ENCODE measurements around the gene CCDC159. TPM values are rescaled to one million over a fixed set of nuclear protein-coding genes. Genes with fewer than 3 reads are reported as not detected.

Gene CCDC159
- total and polyA plus RNA-seq, 2 donors (not counting 1 experiment from before 2014, with no cell fraction given), result 57.5 to 128 TPM

DNA sequence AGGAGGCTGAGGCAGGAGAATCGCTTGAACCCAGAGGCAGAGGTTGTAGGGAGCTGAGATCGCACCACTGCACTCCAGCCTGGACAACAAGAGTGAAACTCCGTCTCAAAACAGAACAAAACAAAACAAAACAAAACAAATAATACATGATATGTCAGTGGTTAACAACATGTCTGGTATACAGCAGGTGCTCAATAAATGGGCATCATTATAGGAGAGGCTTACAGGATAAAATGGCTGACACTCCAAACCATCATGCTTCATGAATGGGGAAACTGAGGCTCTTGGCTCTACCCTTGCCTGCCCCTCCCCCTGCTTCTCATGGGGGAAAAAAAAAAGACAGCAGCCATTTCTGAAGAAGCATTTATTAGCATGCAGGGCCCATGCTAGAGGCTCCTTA lies 3.9 kb upstream of the CCDC159 start:
- Histone ChIP-seq H4K20me1 (ENCODE audit: control insufficient read depth, insufficient read depth, low read length, poor library complexity, severe bottlenecking) (no peaks in the 10 kb centered on the region), H3K9me3 (ENCODE audit: control extremely low read depth in 1 of 3, control insufficient read depth in 2 of 3, insufficient read depth in 1 of 3, low read length in 2 of 3) (no peaks in the 10 kb centered on the region), H3K4me2 (replicated peaks; ENCODE audit: low read depth, low read length, poor library complexity, severe bottlenecking) (no peak overlapping the region), H3K27ac (ENCODE audit: low read length in 2 of 2) (no peak overlapping the region), H3K36me3 (replicated peaks in 1 of 2; ENCODE audit: control extremely low read depth in 1 of 2, control insufficient read depth in 1 of 2, extremely low read depth in 1 of 2, insufficient read depth in 2 of 2, low read length in 1 of 2) (peaks cover 2 to 4% of the 10 kb centered on the region in 2 experiments), H2AFZ (ENCODE audit: insufficient read depth, low read depth, low read length, poor library complexity, severe bottlenecking) (no peak overlapping the region), H3K4me1 (ENCODE audit: control insufficient read depth in 2 of 2, insufficient read depth in 2 of 2, low read length in 2 of 2) (peaks cover 21 to 36% of the 10 kb centered on the region in 2 donors), H3K27me3 (replicated peaks in 1 of 4; ENCODE audit: control extremely low read depth in 1 of 4, control insufficient read depth in 3 of 4, insufficient read depth in 4 of 4, low read length in 3 of 4) (no peaks in the 10 kb centered on the region), H3K9ac (ENCODE audit: low read length) (no peak overlapping the region), H3K79me2 (ENCODE audit: control insufficient read depth, insufficient read depth, low read length) (peaks cover 4% of the 10 kb centered on the region), H3K4me3 (ENCODE audit: control extremely low read depth in 1 of 5, extremely low read depth in 1 of 5, insufficient read depth in 1 of 5, low read depth in 2 of 5, low read length in 4 of 5) (no peak overlapping the region)
- ATAC-seq (ENCODE audit: low read depth), result no peak
- WGBS (ENCODE audit: insufficient coverage), result 100% methylated on average over 1 of the region's 3 CpGs
- intact Hi-C loops (cut with micrococcal nuclease), result no loop called here
- peak; percentile 4 for DNase-seq
- Mint-ChIP-seq H3K9me3 (ENCODE audit: insufficient read depth) (no peaks in the 10 kb centered on the region), H3K27me3 (no peaks in the 10 kb centered on the region), H3K27ac (no peak overlapping the region), H3K4me1 (peaks cover 44% of the 10 kb centered on the region), H3K4me3 (no peak overlapping the region)
- CTCF ChIA-PET, result no interaction called here
- TF ChIP-seq EZH2 (IDR thresholded peaks at IDR 0.05; ENCODE audit: borderline replicate concordance, insufficient read depth, low read depth, low read length, poor library complexity, severe bottlenecking), result no peak
- TF ChIP-seq, protein P1, sequence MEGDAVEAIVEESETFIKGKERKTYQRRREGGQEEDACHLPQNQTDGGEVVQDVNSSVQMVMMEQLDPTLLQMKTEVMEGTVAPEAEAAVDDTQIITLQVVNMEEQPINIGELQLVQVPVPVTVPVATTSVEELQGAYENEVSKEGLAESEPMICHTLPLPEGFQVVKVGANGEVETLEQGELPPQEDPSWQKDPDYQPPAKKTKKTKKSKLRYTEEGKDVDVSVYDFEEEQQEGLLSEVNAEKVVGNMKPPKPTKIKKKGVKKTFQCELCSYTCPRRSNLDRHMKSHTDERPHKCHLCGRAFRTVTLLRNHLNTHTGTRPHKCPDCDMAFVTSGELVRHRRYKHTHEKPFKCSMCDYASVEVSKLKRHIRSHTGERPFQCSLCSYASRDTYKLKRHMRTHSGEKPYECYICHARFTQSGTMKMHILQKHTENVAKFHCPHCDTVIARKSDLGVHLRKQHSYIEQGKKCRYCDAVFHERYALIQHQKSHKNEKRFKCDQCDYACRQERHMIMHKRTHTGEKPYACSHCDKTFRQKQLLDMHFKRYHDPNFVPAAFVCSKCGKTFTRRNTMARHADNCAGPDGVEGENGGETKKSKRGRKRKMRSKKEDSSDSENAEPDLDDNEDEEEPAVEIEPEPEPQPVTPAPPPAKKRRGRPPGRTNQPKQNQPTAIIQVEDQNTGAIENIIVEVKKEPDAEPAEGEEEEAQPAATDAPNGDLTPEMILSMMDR (IDR thresholded peaks at IDR 0.05), result no peak
- POLR2A ChIA-PET, result interaction anchor here (0.7 kb wide), 1 partner anchor 39 kb away, joined by 3 read pairs; no protein-coding TSS in a partner anchor

DNA sequence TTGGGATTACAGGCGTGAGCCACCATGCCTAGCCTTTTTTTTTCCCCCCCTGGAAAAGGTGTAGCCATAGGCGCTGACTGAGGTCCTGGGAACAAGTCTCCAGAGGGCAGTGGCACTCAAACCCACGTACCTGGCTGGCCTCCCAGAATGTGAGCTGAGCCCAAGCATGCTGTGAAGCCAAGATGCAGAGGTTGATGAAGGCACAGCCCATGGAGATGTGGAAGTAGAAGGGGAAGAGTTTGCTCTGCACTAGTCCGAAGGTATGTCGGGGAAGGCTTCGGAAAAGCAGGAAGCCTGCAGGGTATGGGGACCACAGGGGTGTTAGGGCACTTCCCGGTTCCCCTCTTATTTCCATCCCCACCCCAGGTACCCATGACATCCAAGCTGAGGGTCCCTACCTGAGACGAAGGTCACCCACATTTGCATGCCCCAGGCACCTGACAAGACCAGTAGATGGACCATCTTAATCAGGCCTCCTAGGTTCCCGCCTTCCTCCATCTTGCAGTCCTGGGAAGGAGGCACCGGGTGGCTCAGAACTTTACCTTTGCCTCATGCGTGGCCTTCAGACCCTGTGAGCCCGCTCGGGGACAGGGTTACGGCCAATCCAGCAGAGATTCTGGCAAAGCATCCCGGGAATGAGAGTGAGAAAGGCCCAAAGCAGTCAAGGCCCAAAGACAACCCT lies 1.1 kb upstream of the CCDC159 start:
- Histone ChIP-seq H3K4me1 (ENCODE audit: control insufficient read depth in 2 of 2, insufficient read depth in 2 of 2, low read length in 2 of 2) (peaks cover 11 to 20% of the 10 kb centered on the region in 2 donors), H2AFZ (ENCODE audit: insufficient read depth, low read depth, low read length, poor library complexity, severe bottlenecking) (peak overlapping the region; percentile 86), H3K36me3 (replicated peaks in 1 of 2; ENCODE audit: control extremely low read depth in 1 of 2, control insufficient read depth in 1 of 2, extremely low read depth in 1 of 2, insufficient read depth in 2 of 2, low read length in 1 of 2) (peaks cover 2% of the 10 kb centered on the region in 2 experiments), H3K4me3 (ENCODE audit: control extremely low read depth in 1 of 5, extremely low read depth in 1 of 5, insufficient read depth in 1 of 5, low read depth in 2 of 5, low read length in 4 of 5) (peak overlapping the region; percentile 58 to 97 (median 94)), H3K27ac (ENCODE audit: low read length in 2 of 2) (no peak overlapping the region), H3K9ac (ENCODE audit: low read length) (peak overlapping the region; percentile 96), H3K27me3 (replicated peaks in 1 of 4; ENCODE audit: control extremely low read depth in 1 of 4, control insufficient read depth in 3 of 4, insufficient read depth in 4 of 4, low read length in 3 of 4) (no peaks in the 10 kb centered on the region), H4K20me1 (ENCODE audit: control insufficient read depth, insufficient read depth, low read length, poor library complexity, severe bottlenecking) (no peaks in the 10 kb centered on the region), H3K4me2 (replicated peaks; ENCODE audit: low read depth, low read length, poor library complexity, severe bottlenecking) (peak overlapping the region; percentile 82), H3K79me2 (ENCODE audit: control insufficient read depth, insufficient read depth, low read length) (peaks cover 4% of the 10 kb centered on the region), H3K9me3 (ENCODE audit: control extremely low read depth in 1 of 3, control insufficient read depth in 2 of 3, insufficient read depth in 1 of 3, low read length in 2 of 3) (peaks cover 0 to 13% (median 3%) of the 10 kb centered on the region in 3 donors)
- WGBS (ENCODE audit: insufficient coverage), result 55% methylated on average over 12 of the region's 15 CpGs
- Mint-ChIP-seq H3K4me3 (peak overlapping the region; percentile 99), H3K27me3 (no peaks in the 10 kb centered on the region), H3K4me1 (peaks cover 28% of the 10 kb centered on the region), H3K9me3 (ENCODE audit: insufficient read depth) (peaks cover 4% of the 10 kb centered on the region), H3K27ac (peak overlapping the region; percentile 96)
- DNase-seq (no peak), ATAC-seq (ENCODE audit: low read depth) (no peak)
- TF ChIP-seq, protein P1 (IDR thresholded peaks at IDR 0.05), result no peak
- no peak for TF ChIP-seq EZH2 (IDR thresholded peaks at IDR 0.05; ENCODE audit: borderline replicate concordance, insufficient read depth, low read depth, low read length, poor library complexity, severe bottlenecking)
- ChIA-PET POLR2A (interaction anchor here (1.0 to 3.0 kb wide), 3 partner anchors 29 to 36 kb away, joined by 3 to 23 read pairs (median 4); partner anchors contain the start of gene SWSAP1), CTCF (interaction anchor here (0.5 to 2.4 kb wide), 3 partner anchors 23 to 744 kb away, joined by 3 to 6 read pairs (median 4); no protein-coding TSS in a partner anchor)
- intact Hi-C loops (cut with micrococcal nuclease), result no loop called here

Measured in B cell (primary cell).